SK-N-SH (cell line): Measurements from ENCODE around the gene GSG1.

Experiments
- CTCF ChIP-seq: fragments of 200-600 bp; sonication (generic); IDR thresholded peaks from 2 replicates; pipeline ENCODE4 v1.6.1; 2017; ENCODE audit warnings: antibody characterized with exemption, mild to moderate bottlenecking, moderate library complexity
- EP300 ChIP-seq, 2 experiments: IDR thresholded peaks; 2 replicates each; pipeline versions ENCODE4 v1.4.0 to v1.6.1; 2012; ENCODE audit warnings: borderline replicate concordance in 1 of 2, low read depth in 1 of 2, low read length in 1 of 2
- EZH2phosphoT487 ChIP-seq: fragments of 200-600 bp; sonication (generic); IDR thresholded peaks from 2 replicates; pipeline ENCODE4 v1.6.1; 2017; ENCODE audit warnings: low read depth, mixed run types, mild to moderate bottlenecking, antibody characterized with exemption, moderate library complexity, borderline replicate concordance
- FOXM1 ChIP-seq: IDR thresholded peaks from 2 replicates; pipeline ENCODE4 v1.4.0; 2012; ENCODE audit warnings: low read depth, mild to moderate bottlenecking
- GABPA ChIP-seq: IDR thresholded peaks from 2 replicates; pipeline ENCODE4 v1.4.0; 2012; ENCODE audit warnings: low read depth, mild to moderate bottlenecking
- MAX ChIP-seq: IDR thresholded peaks from 2 replicates; pipeline ENCODE4 v1.4.0; 2012; ENCODE audit warnings: low read depth
- NFIC ChIP-seq: IDR thresholded peaks from 2 replicates; pipeline ENCODE4 v1.4.0; 2012; ENCODE audit warnings: borderline replicate concordance
- POLR2AphosphoS5 ChIP-seq: IDR thresholded peaks from 2 replicates; pipeline ENCODE4 v1.6.1; 2012; ENCODE audit warnings: low read depth, low read length
- RAD21 ChIP-seq: IDR thresholded peaks from 2 replicates; pipeline ENCODE4 v1.6.1; 2012; ENCODE audit warnings: mild to moderate bottlenecking, low read length
- RCOR1 ChIP-seq: fragments of 150-350 bp; IDR thresholded peaks from 2 replicates; pipeline ENCODE4 v1.6.1; 2017; ENCODE audit warnings: antibody characterized with exemption, low read length
- SMC3 ChIP-seq: IDR thresholded peaks from 2 replicates; pipeline ENCODE4 v1.6.1; 2012; ENCODE audit warnings: low read depth, low read length, improper control_type of control experiment
- TF ChIP-seq, protein P1 (sequence below): fragments of 150-350 bp; IDR thresholded peaks from 2 replicates; pipeline ENCODE4 v1.6.1; 2017; ENCODE audit warnings: antibody characterized with exemption, low read length, low read depth, borderline replicate concordance
- TF ChIP-seq, protein P2 (sequence below): IDR thresholded peaks from 2 replicates; pipeline ENCODE4 v1.4.0; 2012; ENCODE audit warnings: low read depth, borderline replicate concordance

DNA sequence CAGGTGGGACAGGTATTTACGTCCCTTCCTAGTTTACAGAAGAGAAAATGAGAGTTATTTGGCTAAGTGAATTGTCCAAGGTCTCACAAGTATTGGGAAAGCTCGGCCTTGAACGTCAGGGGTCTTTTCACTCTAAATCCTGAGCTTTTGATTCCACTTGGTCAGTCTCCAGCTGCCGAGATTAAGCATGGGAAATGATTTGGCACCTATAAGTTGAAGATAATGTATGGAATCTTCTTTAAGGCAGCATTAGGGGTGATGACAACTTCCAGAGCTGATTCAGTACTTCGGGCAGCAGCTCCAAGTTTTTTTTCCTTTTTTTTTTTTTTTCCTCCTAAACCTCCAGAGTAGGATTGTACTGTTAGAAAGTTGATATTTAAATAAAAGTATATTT is 58.6 kb downstream of the GSG1 start:
- TF ChIP-seq EZH2phosphoT487 (no peak), SMC3 (no peak; the same call in 1 of the 2 replicates), MAX (no peak), CTCF (no peak), RCOR1 (no peak), FOXM1 (no peak), EP300 (IDR thresholded peaks at IDR 0.05; ENCODE audit: borderline replicate concordance in 1 of 2, low read depth in 1 of 2, low read length in 1 of 2) (no peak), POLR2AphosphoS5 (no peak), NFIC (no peak), GABPA (no peak), RAD21 (no peak)
- TF ChIP-seq, protein P1, sequence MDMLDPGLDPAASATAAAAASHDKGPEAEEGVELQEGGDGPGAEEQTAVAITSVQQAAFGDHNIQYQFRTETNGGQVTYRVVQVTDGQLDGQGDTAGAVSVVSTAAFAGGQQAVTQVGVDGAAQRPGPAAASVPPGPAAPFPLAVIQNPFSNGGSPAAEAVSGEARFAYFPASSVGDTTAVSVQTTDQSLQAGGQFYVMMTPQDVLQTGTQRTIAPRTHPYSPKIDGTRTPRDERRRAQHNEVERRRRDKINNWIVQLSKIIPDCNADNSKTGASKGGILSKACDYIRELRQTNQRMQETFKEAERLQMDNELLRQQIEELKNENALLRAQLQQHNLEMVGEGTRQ = no peak
- TF ChIP-seq, protein P2, sequence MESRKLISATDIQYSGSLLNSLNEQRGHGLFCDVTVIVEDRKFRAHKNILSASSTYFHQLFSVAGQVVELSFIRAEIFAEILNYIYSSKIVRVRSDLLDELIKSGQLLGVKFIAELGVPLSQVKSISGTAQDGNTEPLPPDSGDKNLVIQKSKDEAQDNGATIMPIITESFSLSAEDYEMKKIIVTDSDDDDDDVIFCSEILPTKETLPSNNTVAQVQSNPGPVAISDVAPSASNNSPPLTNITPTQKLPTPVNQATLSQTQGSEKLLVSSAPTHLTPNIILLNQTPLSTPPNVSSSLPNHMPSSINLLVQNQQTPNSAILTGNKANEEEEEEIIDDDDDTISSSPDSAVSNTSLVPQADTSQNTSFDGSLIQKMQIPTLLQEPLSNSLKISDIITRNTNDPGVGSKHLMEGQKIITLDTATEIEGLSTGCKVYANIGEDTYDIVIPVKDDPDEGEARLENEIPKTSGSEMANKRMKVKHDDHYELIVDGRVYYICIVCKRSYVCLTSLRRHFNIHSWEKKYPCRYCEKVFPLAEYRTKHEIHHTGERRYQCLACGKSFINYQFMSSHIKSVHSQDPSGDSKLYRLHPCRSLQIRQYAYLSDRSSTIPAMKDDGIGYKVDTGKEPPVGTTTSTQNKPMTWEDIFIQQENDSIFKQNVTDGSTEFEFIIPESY = no peak
